Vagina (tissue), 2 donors: Measurements from ENCODE around the gene CC2D1A. TPM values are rescaled to one million over a fixed set of nuclear protein-coding genes. Genes with fewer than 3 reads are reported as not detected.
A peak's percentile ranks its signal among the peaks of the same experiment; 100 is the strongest.

Experiments used
- DNase-seq, 2 donors: peaks; one replicate each; pipeline ENCODE4 v3.0.0-alpha.2; 2017; ENCODE audit errors: extremely low spot score in 2 of 2
- H3K27ac ChIP-seq: fragments of 200-600 bp; sonication (generic); one replicate; pipeline ENCODE4 v1.5.1; 2019
- H3K27me3 ChIP-seq: fragments of 200-600 bp; sonication (generic); one replicate; pipeline ENCODE4 v1.5.1; 2019
- H3K36me3 ChIP-seq, 2 donors: fragments of 200-600 bp; sonication (generic); one replicate each; pipeline ENCODE4 v1.5.1; 2017 to 2019
- H3K4me1 ChIP-seq: fragments of 200-600 bp; sonication (generic); one replicate; pipeline ENCODE4 v1.5.1; 2019
- H3K4me3 ChIP-seq, 2 donors: fragments of 200-600 bp; sonication (generic); 1 replicate in 1 of 2; 2 replicates in 1 of 2; pipeline ENCODE4 v1.5.1; 2016 to 2019
- H3K9me3 ChIP-seq: fragments of 200-600 bp; sonication (generic); one replicate; pipeline ENCODE4 v1.5.1; 2019
- POLR2A ChIP-seq, 2 donors: fragments of 450-650 bp; IDR thresholded peaks; one replicate each; pipeline ENCODE4 v1.6.1; 2017; ENCODE audit warnings: antibody characterized with exemption in 2 of 2, mild to moderate bottlenecking in 2 of 2, moderate library complexity in 2 of 2
- POLR2AphosphoS5 ChIP-seq, 2 donors: sonication (generic); formaldehyde crosslinking; IDR thresholded peaks; one replicate each; pipeline ENCODE4 v1.9.0; 2017; ENCODE audit warnings: antibody characterized with exemption in 2 of 2, mild to moderate bottlenecking in 2 of 2, low read depth in 1 of 2; ENCODE audit not compliant: insufficient read depth in 1 of 2
- intact Hi-C: fragments of 100-400 bp; cut with DNase I; formaldehyde crosslinking; loops from one replicate; pipeline ENCODE4 v1.15.1; 2023
- total RNA-seq: library from RNA; depleted of rRNA; stranded (reverse); fragments of >200 nt; gene quantifications from one replicate; pipeline ENCODE4 v1.2.3, GENCODE V29; 2016
- TF ChIP-seq, protein P1 (sequence below), 3 experiments: fragments of 450-650 bp in 2 of 3; fragments of 200-600 bp in 1 of 3; sonication (generic) in 1 of 3; IDR thresholded peaks; one replicate each; pipeline ENCODE4 v1.5.1; 2017 to 2019; ENCODE audit warnings: antibody characterized with exemption in 3 of 3, mild to moderate bottlenecking in 2 of 3, moderate library complexity in 2 of 3

The CC2D1A gene
- total RNA-seq, 1 donor from 2014 or later, result 44.4 TPM

DNA sequence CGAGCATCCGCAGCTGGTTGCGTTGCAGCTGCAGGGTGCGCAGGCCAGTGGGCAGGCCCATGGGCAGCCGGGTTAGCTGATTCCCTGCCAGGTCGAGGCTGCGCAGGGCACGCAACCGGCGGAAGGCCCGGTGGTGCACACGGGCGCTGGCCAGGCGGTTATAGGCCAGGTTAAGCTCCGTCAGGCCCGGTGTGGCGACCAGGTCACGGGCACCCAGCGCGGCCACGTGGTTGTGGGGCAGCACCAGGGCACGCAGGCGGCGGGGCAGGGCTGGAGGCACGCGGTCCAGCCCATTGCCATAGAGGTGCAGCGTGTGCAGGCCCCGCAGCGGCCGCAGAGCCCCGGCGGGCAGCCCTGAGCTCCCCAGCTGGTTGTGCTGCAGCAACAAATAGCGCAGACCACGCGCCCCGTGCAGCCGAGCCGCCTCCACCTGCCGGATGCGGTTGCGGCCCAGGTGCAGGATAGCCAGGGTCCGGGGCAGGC is 27.0 kb downstream of the CC2D1A start:
- peaks cover 5% of the 10 kb centered on the region for H3K4me1 ChIP-seq
- intact Hi-C loops, result no loop called here
- H3K36me3 ChIP-seq, result peaks cover 0 to 10% of the 10 kb centered on the region in 2 donors
- no peaks in the 10 kb centered on the region for H3K27me3 ChIP-seq
- no peak for DNase-seq
- TF ChIP-seq POLR2AphosphoS5 (IDR thresholded peaks at IDR 0.05; ENCODE audit: insufficient read depth in 1 of 2, low read depth in 1 of 2) (no peak), POLR2A (IDR thresholded peaks at IDR 0.05) (no peak)
- TF ChIP-seq, protein P1, sequence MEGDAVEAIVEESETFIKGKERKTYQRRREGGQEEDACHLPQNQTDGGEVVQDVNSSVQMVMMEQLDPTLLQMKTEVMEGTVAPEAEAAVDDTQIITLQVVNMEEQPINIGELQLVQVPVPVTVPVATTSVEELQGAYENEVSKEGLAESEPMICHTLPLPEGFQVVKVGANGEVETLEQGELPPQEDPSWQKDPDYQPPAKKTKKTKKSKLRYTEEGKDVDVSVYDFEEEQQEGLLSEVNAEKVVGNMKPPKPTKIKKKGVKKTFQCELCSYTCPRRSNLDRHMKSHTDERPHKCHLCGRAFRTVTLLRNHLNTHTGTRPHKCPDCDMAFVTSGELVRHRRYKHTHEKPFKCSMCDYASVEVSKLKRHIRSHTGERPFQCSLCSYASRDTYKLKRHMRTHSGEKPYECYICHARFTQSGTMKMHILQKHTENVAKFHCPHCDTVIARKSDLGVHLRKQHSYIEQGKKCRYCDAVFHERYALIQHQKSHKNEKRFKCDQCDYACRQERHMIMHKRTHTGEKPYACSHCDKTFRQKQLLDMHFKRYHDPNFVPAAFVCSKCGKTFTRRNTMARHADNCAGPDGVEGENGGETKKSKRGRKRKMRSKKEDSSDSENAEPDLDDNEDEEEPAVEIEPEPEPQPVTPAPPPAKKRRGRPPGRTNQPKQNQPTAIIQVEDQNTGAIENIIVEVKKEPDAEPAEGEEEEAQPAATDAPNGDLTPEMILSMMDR (IDR thresholded peaks at IDR 0.05), result no peak
- no peak overlapping the region for H3K27ac ChIP-seq
- no peak overlapping the region for H3K4me3 ChIP-seq
- no peaks in the 10 kb centered on the region for H3K9me3 ChIP-seq

DNA sequence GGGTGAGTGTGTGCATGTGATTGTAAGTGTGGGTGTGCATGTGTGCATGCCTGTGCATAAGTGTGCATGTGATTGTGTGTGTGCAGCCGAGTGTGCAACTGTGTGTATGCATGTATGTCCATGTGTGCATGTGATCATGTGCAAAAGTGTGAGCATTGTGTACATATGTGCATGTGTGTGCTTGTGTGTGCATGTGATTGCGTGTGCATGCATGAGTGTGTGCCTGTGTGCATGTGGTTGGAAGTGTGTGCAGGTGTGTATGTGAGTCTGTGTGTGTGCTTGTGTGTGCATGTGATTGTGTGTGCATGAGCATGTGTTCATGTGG is 28.7 kb downstream of the CC2D1A start:
- H3K4me3 ChIP-seq, result no peak overlapping the region
- no peaks in the 10 kb centered on the region for H3K9me3 ChIP-seq
- H3K4me1 ChIP-seq, result peaks cover 14% of the 10 kb centered on the region
- TF ChIP-seq POLR2AphosphoS5 (IDR thresholded peaks at IDR 0.05; ENCODE audit: insufficient read depth in 1 of 2, low read depth in 1 of 2) (no peak), POLR2A (IDR thresholded peaks at IDR 0.05) (no peak)
- TF ChIP-seq, protein P1 (IDR thresholded peaks at IDR 0.05), result no peak
- DNase-seq, result no peak
- no peak overlapping the region for H3K27ac ChIP-seq
- no peaks in the 10 kb centered on the region for H3K36me3 ChIP-seq
- no peaks in the 10 kb centered on the region for H3K27me3 ChIP-seq
- intact Hi-C loops, result no loop called here

DNA sequence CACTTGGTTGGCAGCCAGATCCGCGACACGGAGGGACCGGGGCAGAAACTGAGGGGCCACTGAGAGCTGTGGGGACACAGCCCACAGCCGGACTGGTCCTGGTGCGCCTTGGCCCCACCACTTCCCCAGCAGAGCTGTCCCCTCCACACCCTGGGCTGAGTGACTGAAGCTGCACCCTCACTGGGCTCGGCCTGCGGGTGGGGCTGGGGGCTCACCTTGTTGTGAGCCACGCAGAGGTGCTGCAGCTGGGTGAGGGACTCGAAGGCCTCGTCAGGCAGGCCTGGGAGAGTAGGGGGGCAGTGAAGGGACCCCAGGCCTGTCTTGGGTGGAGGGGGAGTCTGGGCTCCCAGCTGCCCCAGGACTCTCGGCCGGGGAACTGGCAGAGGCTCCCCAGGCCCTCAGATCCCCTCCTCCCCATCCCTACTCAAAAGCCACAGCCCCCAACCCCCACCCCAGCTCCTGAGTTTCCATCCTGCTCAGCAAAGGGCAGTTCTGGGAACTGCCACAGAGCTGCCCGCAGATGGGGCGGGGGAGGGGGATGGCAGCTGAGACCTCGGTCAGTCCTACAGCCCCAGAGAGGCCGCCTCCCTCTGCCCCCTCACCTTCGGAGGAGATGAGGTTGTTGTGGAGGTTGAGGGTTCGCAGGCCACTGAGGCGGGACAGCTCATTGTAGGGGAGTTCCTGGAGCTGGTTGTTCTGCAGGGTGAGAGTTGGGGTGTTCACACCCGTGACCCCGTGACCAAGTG is 29.9 kb downstream of the CC2D1A start:
- no peak for DNase-seq
- Histone ChIP-seq H3K27ac (no peak overlapping the region), H3K36me3 (no peaks in the 10 kb centered on the region), H3K27me3 (no peaks in the 10 kb centered on the region), H3K4me3 (no peak overlapping the region), H3K9me3 (no peaks in the 10 kb centered on the region), H3K4me1 (peaks cover 14% of the 10 kb centered on the region)
- TF ChIP-seq POLR2AphosphoS5 (IDR thresholded peaks at IDR 0.05; ENCODE audit: insufficient read depth in 1 of 2, low read depth in 1 of 2), result no peak
- TF ChIP-seq POLR2A (IDR thresholded peaks at IDR 0.05), result no peak
- TF ChIP-seq, protein P1 (IDR thresholded peaks at IDR 0.05), result no peak
- intact Hi-C loops, result no loop called here

GRCh38 chr19:13937479-13938300 is 31.7 kb downstream of the CC2D1A start:
- H3K36me3 ChIP-seq, result no peaks in the 10 kb centered on the region
- H3K4me3 ChIP-seq, result peak overlapping the region; percentile 24 to 41
- H3K27ac ChIP-seq, result peak overlapping the region; percentile 10
- H3K27me3 ChIP-seq, result no peaks in the 10 kb centered on the region
- peaks cover 14% of the 10 kb centered on the region for H3K4me1 ChIP-seq
- intact Hi-C loops, result no loop called here
- H3K9me3 ChIP-seq, result no peaks in the 10 kb centered on the region
- TF ChIP-seq POLR2AphosphoS5 (IDR thresholded peaks at IDR 0.05; ENCODE audit: insufficient read depth in 1 of 2, low read depth in 1 of 2) (no peak), POLR2A (IDR thresholded peaks at IDR 0.05) (no peak)
- DNase-seq, result no peak

DNA sequence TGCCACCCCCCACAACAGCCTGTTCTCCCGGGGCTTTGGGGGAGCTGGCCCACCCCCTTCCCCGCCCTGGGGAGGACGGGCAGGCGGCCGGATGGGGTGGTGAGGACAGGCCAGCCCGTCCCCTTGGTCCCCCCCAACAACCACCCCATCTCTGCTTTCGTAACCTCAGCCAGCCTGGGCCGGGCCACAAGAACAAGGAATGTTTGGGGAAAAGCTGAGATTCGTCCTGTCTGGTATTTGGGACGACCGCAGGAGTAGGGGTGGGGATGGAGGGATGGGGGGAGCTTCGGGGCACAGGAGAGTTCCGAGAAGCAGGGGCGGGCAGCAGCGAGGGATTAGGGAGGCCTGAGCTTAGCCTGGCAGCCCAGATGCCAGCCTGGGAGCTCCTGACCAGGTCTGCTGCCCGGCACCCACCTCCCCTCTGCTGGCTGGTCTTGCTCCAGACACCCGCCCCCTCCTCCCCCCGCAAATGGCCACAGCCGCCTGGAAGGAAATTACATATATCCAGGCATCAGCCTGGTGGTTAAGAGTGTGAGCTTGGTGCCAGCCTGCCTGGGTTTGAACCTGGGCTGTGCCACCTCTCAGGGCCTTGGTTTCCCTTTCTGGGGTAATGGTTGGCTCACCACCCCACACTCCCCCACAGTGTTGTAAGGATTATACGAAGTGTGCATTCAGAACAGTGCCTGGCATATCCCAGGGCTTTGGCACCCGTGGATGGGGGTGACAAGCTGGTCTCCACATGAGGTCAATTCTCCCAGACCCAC is 32.5 kb downstream of the CC2D1A start, which contains the start of gene PODNL1:
Gene PODNL1 (minus strand): TSS at position 117 of the 764 bp plus-strand sequence. CDS start 236 bp downstream, outside the sequence.
- H3K36me3 ChIP-seq, result no peaks in the 10 kb centered on the region
- H3K9me3 ChIP-seq, result no peaks in the 10 kb centered on the region
- H3K27ac ChIP-seq, result peak within 1 kb of the TSS; percentile 10
- peak within 1 kb of the TSS; percentile 24 to 41 for H3K4me3 ChIP-seq
- H3K4me1 ChIP-seq, result peaks cover 14% of the 10 kb centered on the region
- TF ChIP-seq, protein P1 (IDR thresholded peaks at IDR 0.05), result no peak
- TF ChIP-seq POLR2A (IDR thresholded peaks at IDR 0.05) (no peak), POLR2AphosphoS5 (IDR thresholded peaks at IDR 0.05; ENCODE audit: insufficient read depth in 1 of 2, low read depth in 1 of 2) (no peak)
- intact Hi-C loops, result no loop called here
- no peak for DNase-seq
- H3K27me3 ChIP-seq, result no peaks in the 10 kb centered on the region
